SK-N-MC (cell line): ENCODE measurements around the gene PRR19.
"Not testable (repeated sequence)": the region's sequence is repeated elsewhere in the genome, so short reads cannot be mapped to it uniquely, and the experiment has no call there.

ENCODE experiments used
- DNase-seq: peaks from one replicate; pipeline ENCODE4 v3.0.0-alpha.2; 2011; ENCODE audit warnings: low read depth, low spot score
- H3K27ac ChIP-seq: fragments of 200-600 bp; sonication (generic); 2 replicates; pipeline ENCODE4 v1.5.1; 2016; ENCODE audit warnings: mixed run types
- H3K36me3 ChIP-seq: fragments of 200-600 bp; sonication (generic); 2 replicates; pipeline ENCODE4 v1.6.1; 2017; ENCODE audit warnings: antibody characterized with exemption, low read length, mixed read lengths; ENCODE audit not compliant: insufficient read depth
- H3K4me3 ChIP-seq: fragments of 200-600 bp; sonication (generic); 2 replicates; pipeline ENCODE4 v1.5.1; 2016
- H3K9ac ChIP-seq: fragments of 200-600 bp; sonication (generic); 2 replicates; pipeline ENCODE4 v1.8.0; 2017; ENCODE audit warnings: mixed run types, mixed read lengths; ENCODE audit not compliant: insufficient read length
- H3K9me3 ChIP-seq: fragments of 200-600 bp; sonication (generic); 2 replicates; pipeline ENCODE4 v1.6.1; 2017; ENCODE audit warnings: low read depth, mild to moderate bottlenecking, antibody characterized with exemption, low read length, moderate library complexity, mixed read lengths
- EZH2 ChIP-seq: fragments of 200-600 bp; sonication (generic); IDR thresholded peaks from one replicate; pipeline ENCODE4 v1.6.1; 2017; ENCODE audit warnings: antibody characterized with exemption
- FOXP2 ChIP-seq: optimal IDR thresholded peaks from 2 replicates; pipeline ENCODE3; 2011; ENCODE audit warnings: mild to moderate bottlenecking, moderate library complexity; ENCODE audit not compliant: insufficient read depth; ENCODE audit errors: extremely low read length, control extremely low read depth
- POLR2AphosphoS5 ChIP-seq: IDR thresholded peaks from 2 replicates; pipeline ENCODE4 v1.6.1; 2012; ENCODE audit warnings: mild to moderate bottlenecking, low read depth, low read length, borderline replicate concordance

The PRR19 gene

DNA sequence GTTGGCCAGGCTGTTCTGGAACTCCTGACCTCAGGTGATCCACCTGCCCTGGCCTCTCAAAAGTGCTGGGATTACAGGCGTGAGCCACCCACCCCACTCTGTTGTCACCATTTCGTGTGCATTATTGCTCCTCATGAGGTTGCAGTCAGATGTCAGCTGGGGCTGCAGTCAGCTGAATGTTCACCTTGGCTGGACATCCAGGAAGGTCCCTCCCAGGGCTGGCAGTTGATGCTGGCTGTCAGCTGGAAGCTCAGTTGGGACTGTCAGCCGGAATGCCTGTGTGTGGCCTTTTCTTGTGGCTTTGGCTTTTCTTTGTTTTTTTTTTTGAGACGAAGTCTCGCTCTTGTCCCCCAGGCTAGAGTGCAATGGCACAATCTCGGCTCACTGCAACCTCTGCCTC is 30.1 kb downstream of the PRR19 start:
- H3K9ac ChIP-seq = no peak overlapping the region
- no peak overlapping the region for H3K4me3 ChIP-seq
- TF ChIP-seq FOXP2 (no peak), EZH2 (no peak), POLR2AphosphoS5 (no peak)
- no peaks in the 10 kb centered on the region; the same call in 1 of the 2 replicates for H3K36me3 ChIP-seq
- no peak for DNase-seq
- no peak overlapping the region for H3K27ac ChIP-seq
- H3K9me3 ChIP-seq = no peaks in the 10 kb centered on the region

DNA sequence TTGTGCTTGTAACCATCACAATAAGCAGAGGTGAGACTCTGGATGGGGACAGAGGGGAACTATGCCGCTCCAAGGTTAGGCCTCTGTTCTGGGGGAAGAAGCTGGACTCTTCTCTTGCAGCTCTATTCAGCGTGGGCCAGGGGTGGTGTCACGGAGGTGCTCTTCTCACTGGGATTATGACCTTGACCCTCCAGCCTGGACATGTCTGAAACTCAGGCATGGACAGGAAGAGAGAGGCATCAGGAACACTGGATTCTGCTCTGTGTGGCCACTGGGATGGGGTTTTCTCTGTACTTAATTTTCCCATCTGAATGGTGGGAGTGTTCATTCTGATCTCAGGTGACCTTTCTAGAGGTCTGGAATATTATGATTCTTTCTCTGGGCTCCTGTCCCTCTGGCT is 31.1 kb downstream of the PRR19 start:
- no peaks in the 10 kb centered on the region for H3K9me3 ChIP-seq
- DNase-seq = no peak
- H3K36me3 ChIP-seq = no peaks in the 10 kb centered on the region; the same call in 1 of the 2 replicates
- H3K9ac ChIP-seq = no peak overlapping the region
- H3K27ac ChIP-seq = no peak overlapping the region
- TF ChIP-seq POLR2AphosphoS5 = no peak
- no peak for TF ChIP-seq FOXP2
- TF ChIP-seq EZH2 = no peak
- H3K4me3 ChIP-seq = no peak overlapping the region

- Histone ChIP-seq H3K4me3 (no peak overlapping the region), H3K9me3 (no peaks in the 10 kb centered on the region), H3K27ac (no peak overlapping the region), H3K36me3 (no peaks in the 10 kb centered on the region; the same call in 1 of the 2 replicates), H3K9ac (no peak overlapping the region)
- no peak for TF ChIP-seq FOXP2
- no peak for TF ChIP-seq EZH2
- no peak for TF ChIP-seq POLR2AphosphoS5
- DNase-seq = no peak
Observed at GRCh38 chr19:42333975-42334696, 32.2 kb downstream of the PRR19 start.

DNA sequence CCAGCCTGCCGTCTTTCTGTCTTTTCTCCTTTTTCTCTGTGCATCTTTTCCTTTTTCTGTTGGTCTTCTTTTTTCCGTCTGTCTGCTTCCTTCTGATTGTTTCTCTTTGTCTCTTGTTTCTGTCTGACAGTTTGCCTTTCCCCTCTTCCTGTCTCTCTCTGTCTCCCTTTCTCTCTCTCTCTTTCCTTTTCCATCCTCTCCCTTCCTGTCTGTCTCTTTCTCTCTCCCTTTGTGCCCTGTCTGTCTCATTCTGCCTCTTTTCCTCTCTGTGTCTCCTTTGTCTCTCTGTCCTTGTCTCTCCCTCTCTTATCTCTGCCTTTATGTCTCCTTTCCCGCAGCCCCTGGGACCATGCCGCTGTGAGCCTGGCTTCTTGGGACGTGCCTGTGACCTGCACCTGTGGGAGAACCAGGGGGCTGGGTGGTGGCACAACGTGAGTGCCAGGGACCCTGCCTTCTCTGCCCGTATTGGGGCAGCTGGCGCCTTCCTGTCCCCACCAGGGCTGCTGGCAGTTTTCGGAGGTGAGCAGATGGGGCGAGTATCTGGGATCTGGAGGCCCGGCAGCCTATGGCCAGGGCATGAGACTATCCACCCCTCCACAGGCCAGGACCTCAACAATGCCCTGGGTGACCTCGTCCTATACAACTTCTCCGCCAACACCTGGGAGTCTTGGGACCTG is 32.9 kb downstream of the PRR19 start:
- no peaks in the 10 kb centered on the region; the same call in 1 of the 2 replicates for H3K36me3 ChIP-seq
- TF ChIP-seq EZH2 (no peak), FOXP2 (no peak), POLR2AphosphoS5 (no peak)

GRCh38 chr19:42335374-42335936 is 33.5 kb downstream of the PRR19 start:
- no peaks in the 10 kb centered on the region; the same call in 1 of the 2 replicates for H3K36me3 ChIP-seq
- DNase-seq = no peak
- H3K4me3 ChIP-seq = no peak overlapping the region
- no peaks in the 10 kb centered on the region for H3K9me3 ChIP-seq
- TF ChIP-seq FOXP2 (no peak), EZH2 (no peak), POLR2AphosphoS5 (no peak)
- no peak overlapping the region for H3K27ac ChIP-seq
- H3K9ac ChIP-seq = no peak overlapping the region

More for the DNA sequence above, 32.9 kb downstream of the PRR19 start:
- Histone ChIP-seq H3K9ac (no peak overlapping the region), H3K27ac (no peak overlapping the region), H3K9me3 (no peaks in the 10 kb centered on the region), H3K4me3 (no peak overlapping the region)
- no peak for DNase-seq

GRCh38 chr19:42335971-42336370 is 34.0 kb downstream of the PRR19 start:
- TF ChIP-seq EZH2 (no peak), FOXP2 (no peak), POLR2AphosphoS5 (no peak)
- no peaks in the 10 kb centered on the region; the same call in 1 of the 2 replicates for H3K36me3 ChIP-seq
- H3K9ac ChIP-seq = no peak overlapping the region

GRCh38 chr19:42339126-42339860 is 37.4 kb downstream of the PRR19 start:
- not testable (repeated sequence) for H3K4me3 ChIP-seq, H3K36me3 ChIP-seq, H3K9ac ChIP-seq, H3K9me3 ChIP-seq, H3K27ac ChIP-seq, DNase-seq

More at GRCh38 chr19:42335971-42336370, 34.0 kb downstream of the PRR19 start:
- Histone ChIP-seq H3K27ac (no peak overlapping the region), H3K9me3 (no peaks in the 10 kb centered on the region), H3K4me3 (no peak overlapping the region)
- no peak for DNase-seq

DNA sequence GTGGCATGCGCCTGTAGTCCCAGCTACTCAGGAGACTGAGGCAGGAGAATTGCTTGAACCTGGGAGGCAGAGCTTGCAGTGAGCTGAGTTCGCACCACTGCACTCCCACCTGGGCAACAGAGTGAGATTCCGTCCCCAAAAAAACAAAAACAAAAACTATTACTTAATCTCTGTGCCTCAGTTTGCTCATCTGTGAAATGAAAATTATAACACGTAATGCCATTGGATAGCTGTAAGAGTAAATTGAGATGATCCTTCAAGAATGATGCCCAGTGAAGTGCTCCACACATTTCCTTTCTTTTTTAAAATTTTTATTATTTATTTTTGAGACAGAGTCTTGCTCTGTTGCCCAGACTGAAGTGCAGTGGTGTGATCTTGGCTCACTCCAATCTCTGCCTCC is 38.0 kb downstream of the PRR19 start:
- not testable (repeated sequence) for H3K4me3 ChIP-seq, H3K36me3 ChIP-seq, DNase-seq, H3K27ac ChIP-seq, H3K9ac ChIP-seq, H3K9me3 ChIP-seq
